Stimulated activated CD4-positive, alpha-beta T cell treated with anti-CD3 and anti-CD28 coated beads, Interleukin-1b, Interleukin-23, amount 100 ng/mL, for 1 hour (primary cell): ENCODE results near the gene TRDMT1.

Source experiments
- DNase-seq, 2 donors: peaks; one replicate each; pipeline ENCODE4 v3.0.0-alpha.2; 2020; ENCODE audit warnings: low read depth in 2 of 2

Gene TRDMT1

DNA sequence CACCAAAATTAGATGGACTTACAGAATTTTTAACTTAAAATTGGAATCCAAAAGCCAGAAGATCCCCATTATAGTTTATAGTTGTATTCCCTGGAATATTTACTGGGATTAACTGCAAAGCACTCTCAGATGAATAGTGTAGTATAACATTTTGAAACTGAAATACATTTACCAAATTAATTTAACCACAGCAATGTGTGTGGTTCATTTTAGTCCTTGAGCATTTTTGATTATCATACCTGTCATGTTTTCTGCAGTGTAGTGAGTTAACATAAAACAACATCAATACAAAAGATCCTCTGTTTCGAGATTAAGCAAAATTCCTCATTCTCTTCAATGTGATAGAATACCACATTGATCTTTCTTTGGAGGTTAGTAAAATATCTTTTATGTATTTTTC lies 30.3 kb upstream of the TRDMT1 start:
- DNase-seq: no peak

DNA sequence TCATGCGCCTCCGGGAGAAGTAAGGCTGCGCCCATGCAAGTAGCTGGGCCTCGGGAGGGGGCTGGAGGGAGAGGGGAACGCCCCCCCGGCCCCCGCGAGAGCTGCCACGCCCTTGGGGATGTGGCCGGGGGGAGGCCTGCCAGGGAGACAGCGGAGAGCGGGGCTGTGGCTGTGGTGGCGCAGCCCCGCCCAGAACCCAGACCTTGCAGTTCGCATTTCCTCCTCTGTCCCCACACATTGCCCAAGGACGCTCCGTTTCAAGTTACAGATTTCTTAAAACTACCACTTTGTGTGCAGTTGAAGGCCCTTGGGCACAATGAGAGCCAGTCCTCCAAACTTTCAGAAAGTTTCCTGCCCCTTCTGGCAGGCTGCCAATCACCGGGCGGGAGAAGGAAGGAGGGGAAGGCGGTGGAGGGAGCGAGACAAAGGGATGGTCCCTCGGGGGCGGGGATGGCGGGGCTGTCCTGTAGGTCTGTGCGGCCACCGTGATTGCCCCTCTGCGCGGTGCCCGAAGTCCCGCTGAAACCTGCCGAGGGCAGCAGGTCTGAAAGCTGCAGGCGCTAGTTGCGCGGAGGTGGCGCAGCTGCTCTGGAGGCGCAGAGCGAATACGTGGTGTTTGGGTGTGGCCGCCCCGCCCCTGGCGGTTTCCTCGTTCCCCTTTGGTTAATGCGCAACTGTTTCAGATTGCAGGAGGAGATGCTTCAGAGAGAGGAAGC lies 28.7 kb upstream of the TRDMT1 start:
- peak; percentile 72 to 75 for DNase-seq

DNA sequence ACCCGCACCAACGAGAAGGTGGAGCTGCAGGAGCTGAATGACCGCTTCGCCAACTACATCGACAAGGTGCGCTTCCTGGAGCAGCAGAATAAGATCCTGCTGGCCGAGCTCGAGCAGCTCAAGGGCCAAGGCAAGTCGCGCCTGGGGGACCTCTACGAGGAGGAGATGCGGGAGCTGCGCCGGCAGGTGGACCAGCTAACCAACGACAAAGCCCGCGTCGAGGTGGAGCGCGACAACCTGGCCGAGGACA lies 28.2 kb upstream of the TRDMT1 start:
- no peak for DNase-seq

DNA sequence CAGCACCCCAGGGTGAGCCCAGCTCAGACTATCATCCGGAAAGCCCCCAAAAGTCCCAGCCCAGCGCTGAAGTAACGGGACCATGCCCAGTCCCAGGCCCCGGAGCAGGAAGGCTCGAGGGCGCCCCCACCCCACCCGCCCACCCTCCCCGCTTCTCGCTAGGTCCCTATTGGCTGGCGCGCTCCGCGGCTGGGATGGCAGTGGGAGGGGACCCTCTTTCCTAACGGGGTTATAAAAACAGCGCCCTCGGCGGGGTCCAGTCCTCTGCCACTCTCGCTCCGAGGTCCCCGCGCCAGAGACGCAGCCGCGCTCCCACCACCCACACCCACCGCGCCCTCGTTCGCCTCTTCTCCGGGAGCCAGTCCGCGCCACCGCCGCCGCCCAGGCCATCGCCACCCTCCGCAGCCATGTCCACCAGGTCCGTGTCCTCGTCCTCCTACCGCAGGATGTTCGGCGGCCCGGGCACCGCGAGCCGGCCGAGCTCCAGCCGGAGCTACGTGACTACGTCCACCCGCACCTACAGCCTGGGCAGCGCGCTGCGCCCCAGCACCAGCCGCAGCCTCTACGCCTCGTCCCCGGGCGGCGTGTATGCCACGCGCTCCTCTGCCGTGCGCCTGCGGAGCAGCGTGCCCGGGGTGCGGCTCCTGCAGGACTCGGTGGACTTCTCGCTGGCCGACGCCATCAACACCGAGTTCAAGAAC lies 27.7 kb upstream of the TRDMT1 start:
- peak; percentile 35 to 81 for DNase-seq

DNA sequence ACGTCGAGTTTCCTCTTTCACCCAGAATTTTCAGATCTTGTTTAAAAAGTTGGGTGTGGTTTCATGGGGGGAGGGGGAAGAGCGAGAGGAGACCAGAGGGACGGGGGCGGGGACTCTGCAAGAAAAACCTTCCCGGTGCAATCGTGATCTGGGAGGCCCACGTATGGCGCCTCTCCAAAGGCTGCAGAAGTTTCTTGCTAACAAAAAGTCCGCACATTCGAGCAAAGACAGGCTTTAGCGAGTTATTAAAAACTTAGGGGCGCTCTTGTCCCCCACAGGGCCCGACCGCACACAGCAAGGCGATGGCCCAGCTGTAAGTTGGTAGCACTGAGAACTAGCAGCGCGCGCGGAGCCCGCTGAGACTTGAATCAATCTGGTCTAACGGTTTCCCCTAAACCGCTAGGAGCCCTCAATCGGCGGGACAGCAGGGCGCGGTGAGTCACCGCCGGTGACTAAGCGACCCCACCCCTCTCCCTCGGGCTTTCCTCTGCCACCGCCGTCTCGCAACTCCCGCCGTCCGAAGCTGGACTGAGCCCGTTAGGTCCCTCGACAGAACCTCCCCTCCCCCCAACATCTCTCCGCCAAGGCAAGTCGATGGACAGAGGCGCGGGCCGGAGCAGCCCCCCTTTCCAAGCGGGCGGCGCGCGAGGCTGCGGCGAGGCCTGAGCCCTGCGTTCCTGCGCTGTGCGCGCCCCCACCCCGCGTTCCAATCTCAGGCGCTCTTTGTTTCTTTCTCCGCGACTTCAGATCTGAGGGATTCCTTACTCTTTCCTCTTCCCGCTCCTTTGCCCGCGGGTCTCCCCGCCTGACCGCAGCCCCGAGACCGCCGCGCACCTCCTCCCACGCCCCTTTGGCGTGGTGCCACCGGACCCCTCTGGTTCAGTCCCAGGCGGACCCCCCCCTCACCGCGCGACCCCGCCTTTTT lies 26.9 kb upstream of the TRDMT1 start, which contains the start of gene VIM:
Gene VIM, plus strand, starts transcription at position 151 of the 925 bp plus-strand sequence. CDS start 1,182 bp downstream, outside the sequence.
- DNase-seq: peak; percentile 64 to 68

DNA sequence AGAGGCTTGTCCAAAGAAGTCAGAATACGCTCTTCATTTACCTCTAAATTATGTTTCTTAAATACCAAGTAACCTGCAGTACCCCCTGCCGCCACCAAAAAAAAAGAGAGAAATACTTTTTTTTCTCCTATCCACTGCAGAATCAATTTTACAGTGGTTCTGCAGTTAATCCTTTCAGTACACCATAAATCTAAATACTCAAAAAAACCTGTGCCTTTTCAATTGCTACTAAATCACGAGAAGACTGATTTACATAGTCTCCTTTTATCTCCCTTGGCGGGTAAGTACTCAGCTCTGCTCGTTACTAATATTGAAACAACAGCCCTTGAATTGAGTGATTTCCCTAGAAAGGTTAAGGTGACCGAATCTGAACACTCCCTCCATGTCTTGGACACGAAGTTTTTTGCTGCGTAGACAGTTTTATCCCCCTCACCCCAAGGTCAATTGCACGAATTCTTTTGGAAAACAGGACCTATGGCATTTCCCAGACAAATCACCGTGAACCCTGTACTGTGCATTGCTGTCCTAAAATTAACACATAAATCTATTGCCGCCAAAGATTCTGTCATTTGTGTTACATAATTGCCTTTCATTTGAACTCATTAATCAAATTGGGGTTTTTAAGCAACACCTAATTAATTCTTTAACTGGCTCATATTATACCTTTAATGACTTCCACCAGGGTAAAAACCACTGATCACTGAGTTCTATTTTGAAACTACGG lies 26.1 kb upstream of the TRDMT1 start:
- no peak for DNase-seq

DNA sequence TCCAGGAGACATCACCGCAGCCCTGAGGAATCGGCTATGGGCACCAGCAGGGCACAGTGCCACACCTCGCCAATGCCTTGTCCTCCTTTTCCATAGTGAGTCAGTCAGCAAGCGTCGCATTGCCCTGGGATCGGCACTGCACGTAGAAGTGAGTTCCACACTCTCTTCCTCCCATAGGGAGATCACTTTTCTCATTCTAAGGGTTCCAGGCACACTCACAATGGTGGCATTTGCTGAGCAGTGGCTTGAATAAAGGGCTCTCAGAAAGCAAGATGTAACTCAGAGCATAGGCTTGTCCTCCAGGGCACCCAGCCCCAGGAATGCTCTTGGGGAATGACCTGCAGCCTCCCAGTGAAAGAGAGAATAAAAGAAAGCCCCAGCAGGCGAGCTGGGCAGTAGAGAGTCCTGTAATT lies 25.4 kb upstream of the TRDMT1 start:
- no peak for DNase-seq

DNA sequence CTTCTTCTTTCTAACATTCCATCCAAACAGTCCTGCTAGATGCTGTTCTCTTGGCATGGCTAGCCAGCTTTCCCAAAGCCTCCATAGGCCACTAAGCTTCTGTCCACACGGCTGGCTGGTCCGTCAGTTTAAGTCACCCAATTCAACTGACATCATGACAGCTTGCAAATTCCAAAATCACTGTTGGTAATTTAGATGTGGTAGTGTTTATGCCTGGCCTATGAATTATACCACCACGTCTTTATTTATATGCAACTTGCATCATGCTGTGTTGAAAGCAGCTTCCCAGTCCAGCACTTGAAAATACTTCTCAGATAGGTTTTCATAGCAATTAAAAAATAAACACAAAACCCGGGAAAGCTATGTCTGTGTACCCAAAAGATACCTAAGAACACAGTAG lies 24.3 kb upstream of the TRDMT1 start:
- DNase-seq: no peak

GRCh38 chr10:17222329-17222728 lies 20.9 kb upstream of the TRDMT1 start:
- no peak for DNase-seq

GRCh38 chr10:17220652-17221100 lies 19.2 kb upstream of the TRDMT1 start:
- DNase-seq: no peak

GRCh38 chr10:17219024-17219423 lies 17.6 kb upstream of the TRDMT1 start:
- DNase-seq: no peak

GRCh38 chr10:17217631-17218232 lies 16.3 kb upstream of the TRDMT1 start:
- no peak for DNase-seq

- no peak for DNase-seq
Measured at GRCh38 chr10:17216901-17217395, 15.5 kb upstream of the TRDMT1 start.

DNA sequence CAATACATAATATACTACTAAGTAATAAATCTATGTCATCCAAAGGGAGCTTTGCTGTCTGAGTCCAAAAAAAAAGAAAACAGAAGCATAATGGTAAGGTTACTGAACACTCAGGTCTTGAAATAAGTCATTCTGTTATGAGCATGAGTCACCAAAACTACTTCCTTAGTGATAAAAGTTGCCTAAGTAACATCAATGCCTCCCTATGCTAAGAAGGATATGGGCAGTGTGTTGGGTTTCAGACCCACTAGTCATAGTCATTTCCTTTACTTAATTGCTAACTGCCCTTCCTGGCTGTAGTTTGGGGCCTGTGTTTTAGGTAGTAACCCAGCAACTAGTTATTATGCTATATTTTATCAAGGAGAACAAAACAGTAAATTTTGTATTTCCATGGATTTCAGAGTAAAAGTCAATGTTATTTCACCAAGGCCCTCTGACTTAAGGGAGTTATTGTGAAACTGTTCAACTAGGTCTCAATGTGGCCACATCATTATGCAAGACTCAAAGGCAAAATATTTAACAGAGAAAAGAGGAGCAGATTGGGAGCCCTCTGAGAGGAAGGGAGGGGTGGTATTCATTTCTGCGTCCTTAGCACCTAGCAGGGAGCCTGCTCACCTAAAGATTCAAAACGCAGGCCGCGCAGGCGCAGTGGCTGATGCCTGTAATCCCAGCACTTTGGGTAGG lies 14.9 kb upstream of the TRDMT1 start:
- DNase-seq: no peak

- DNase-seq: no peak
Measured at GRCh38 chr10:17215782-17216122, 14.3 kb upstream of the TRDMT1 start.

DNA sequence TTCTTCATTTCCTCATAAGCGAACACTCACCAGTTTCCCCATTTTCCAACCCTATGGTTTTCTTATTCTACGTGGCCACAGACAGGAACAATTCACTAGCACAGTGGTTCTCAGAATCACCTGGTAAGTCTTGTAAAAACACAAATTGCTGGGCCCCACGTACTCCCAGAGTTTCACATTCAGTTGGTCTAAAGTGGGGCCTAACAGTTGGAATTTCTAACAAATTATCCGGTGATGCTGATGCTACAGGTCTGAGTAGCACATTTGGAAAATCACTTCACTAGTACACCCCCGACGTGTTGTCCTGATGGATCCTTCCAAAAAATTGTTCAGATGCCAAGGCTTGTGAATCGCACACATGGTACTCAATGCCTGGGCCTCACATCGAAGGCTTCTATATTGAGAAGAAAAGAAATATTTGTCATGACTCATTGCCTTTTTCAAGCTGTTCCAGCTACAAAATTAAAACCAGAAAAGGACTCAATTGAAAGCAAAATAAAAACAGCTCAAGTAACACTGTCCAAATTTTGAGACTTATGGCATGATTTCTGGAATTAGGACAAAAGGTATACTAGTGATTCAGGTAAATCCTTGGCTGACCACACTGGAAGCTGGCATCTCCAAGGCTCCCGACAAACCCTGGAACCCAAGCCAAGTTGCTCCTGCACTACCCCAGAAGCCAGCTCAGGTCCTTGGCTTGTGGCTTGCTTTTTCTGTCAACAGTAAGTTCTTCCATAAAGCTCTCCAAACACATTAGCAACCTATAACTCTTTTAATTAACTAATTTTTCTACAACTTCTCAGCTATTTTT lies 13.7 kb upstream of the TRDMT1 start:
- DNase-seq: no peak

- DNase-seq: no peak
Measured at GRCh38 chr10:17214526-17214925, 13.1 kb upstream of the TRDMT1 start.

DNA sequence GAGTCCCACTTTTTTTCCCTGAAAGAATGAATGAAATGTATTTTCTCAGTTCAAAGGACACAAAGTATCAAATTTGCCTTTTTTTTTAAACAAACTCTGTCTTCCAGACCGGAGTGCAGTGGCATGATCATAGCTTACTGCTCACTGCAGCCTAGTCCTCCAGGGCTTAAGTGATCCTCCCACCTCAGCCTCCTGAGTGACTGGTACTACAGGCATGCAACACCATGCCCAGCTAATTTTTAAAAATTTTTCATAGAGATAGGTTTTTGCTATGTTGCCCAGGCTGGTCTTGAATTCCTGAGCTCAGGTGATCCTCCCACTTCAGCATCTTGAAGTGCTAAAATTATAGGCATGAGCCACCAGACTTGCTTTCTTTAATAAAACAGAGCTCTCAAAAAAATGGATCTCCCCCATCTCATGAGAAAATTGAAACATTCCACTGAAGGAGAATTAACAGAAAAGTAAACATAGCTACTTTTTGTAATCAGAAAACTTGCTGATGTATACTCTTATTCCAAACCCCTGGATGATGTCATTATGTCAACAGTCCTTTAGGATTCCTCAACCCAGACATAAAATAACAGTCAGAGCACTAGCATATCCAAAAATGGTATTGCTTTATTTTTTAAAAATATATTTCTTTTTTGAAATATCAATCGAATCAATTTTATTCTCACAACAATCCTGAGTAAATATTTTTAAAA lies 12.3 kb upstream of the TRDMT1 start:
- DNase-seq: no peak

DNA sequence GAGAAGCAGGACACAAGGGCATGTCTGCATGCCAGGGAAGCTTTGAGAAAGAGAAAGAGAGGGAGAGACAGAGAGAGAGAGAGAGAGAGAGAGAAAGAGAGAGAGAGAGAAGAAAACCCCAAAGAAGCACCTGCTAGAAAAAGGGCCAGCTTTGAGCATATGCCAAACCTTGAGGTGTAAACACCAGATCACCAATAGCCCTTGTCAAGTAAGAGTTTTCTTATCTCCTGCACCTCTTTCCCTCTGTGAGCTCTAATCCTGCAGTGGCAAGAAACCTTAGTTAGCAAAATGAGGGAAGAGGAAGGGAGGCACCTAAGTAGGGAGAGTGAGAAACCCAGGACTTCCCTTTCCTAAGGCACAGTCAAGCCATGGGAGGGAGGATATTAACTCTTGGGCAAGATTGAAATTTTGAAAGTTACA lies 11.3 kb upstream of the TRDMT1 start:
- no peak for DNase-seq
